Endothelial cell of umbilical vein (primary cell): ENCODE measurements around the gene DOCK1. TPM values are rescaled to one million over a fixed set of nuclear protein-coding genes. Genes with fewer than 3 reads are reported as not detected.

ENCODE experiments used
- BruUV-seq: library from RNA; stranded (reverse); fragments of 400-500 nt; replicated peaks from 2 replicates; lab custom pipeline; 2021; lab: Mats Ljungman, UMichigan
- CTCF ChIA-PET: fragments of 300-600, 350-600 bp; sonication (Branson Sonifier 250); formaldehyde crosslinking; loops from one replicate; lab custom pipeline; 2021; ENCODE audit warnings: antibody characterized with exemption, inconsistent platforms; lab: Charles Lee
- POLR2A ChIA-PET: fragments of 300-600, 350-600 bp; sonication (Branson Sonifier 250); formaldehyde crosslinking; loops from one replicate; lab custom pipeline; 2021; ENCODE audit warnings: antibody characterized with exemption, inconsistent platforms; lab: Charles Lee
- DNase-seq: peaks from one replicate; pipeline ENCODE4 v3.0.0-alpha.2; 2011; ENCODE audit warnings: low read depth, low spot score
- FAIRE-seq: peaks from 2 replicates; lab custom pipeline; 2011; peaks lifted over from hg19 to GRCh38; lab: Jason Lieb, UNC
- H2AFZ ChIP-seq: 2 replicates; pipeline ENCODE4 v1.6.0; 2012; ENCODE audit warnings: low read depth, low read length, control low read depth, inconsistent platforms
- H3K27ac ChIP-seq: 2 replicates; pipeline ENCODE4 v1.5.1; 2011; ENCODE audit warnings: low read depth, mild to moderate bottlenecking, control low read depth, low read length, moderate library complexity; ENCODE audit not compliant: insufficient read depth
- H3K27me3 ChIP-seq, 2 experiments: 2 replicates each; pipeline versions ENCODE4 v1.6.0 to v1.6.1; 2011; ENCODE audit warnings: low read length in 2 of 2, mixed read lengths in 1 of 2; ENCODE audit not compliant: control insufficient read depth in 2 of 2, insufficient read depth in 2 of 2
- H3K36me3 ChIP-seq, 2 experiments: 2 replicates in 1 of 2; 3 replicates in 1 of 2; pipeline ENCODE4 v1.5.1; 2011; ENCODE audit warnings: low read length in 2 of 2, mild to moderate bottlenecking in 1 of 2, moderate library complexity in 1 of 2; ENCODE audit not compliant: control insufficient read depth in 2 of 2, insufficient read depth in 2 of 2; ENCODE audit errors: extremely low read depth in 1 of 2
- H3K4me1 ChIP-seq: 3 replicates; pipeline ENCODE4 v1.5.1; 2011; ENCODE audit warnings: mild to moderate bottlenecking, low read length; ENCODE audit not compliant: control insufficient read depth, insufficient read depth; ENCODE audit errors: extremely low read depth
- H3K4me2 ChIP-seq: 2 replicates; pipeline ENCODE4 v1.6.1; 2011; ENCODE audit warnings: low read length, control low read depth, mixed read lengths; ENCODE audit not compliant: insufficient read depth
- H3K4me3 ChIP-seq, 3 experiments: fragments of 200-600 bp in 1 of 3; sonication (generic), shearing (Covaris generic) in 1 of 3; replicated peaks in 1 of 3; 2 replicates each; pipeline ENCODE4 v1.5.1; 2011 to 2016; ENCODE audit warnings: control low read depth in 3 of 3, low read length in 3 of 3, mild to moderate bottlenecking in 2 of 3, inconsistent platforms in 1 of 3, low read depth in 1 of 3, moderate library complexity in 1 of 3; ENCODE audit not compliant: insufficient read depth in 1 of 3
- H3K79me2 ChIP-seq: 2 replicates; pipeline ENCODE4 v1.6.0; 2012; ENCODE audit warnings: low read length, inconsistent platforms; ENCODE audit not compliant: control insufficient read depth, insufficient read depth
- H3K9ac ChIP-seq: replicated peaks from 2 replicates; pipeline ENCODE3; 2011; ENCODE audit warnings: low read length, control low read depth; ENCODE audit not compliant: insufficient read depth; ENCODE audit errors: extremely low read depth
- H3K9me1 ChIP-seq: replicated peaks from 3 replicates; pipeline ENCODE4 v1.6.0; 2011; ENCODE audit warnings: mild to moderate bottlenecking, low read length; ENCODE audit not compliant: control insufficient read depth, insufficient read depth; ENCODE audit errors: extremely low read depth
- H3K9me3 ChIP-seq: replicated peaks from 2 replicates; pipeline ENCODE4 v1.5.1; 2012; ENCODE audit warnings: low read length, inconsistent platforms; ENCODE audit not compliant: control insufficient read depth, insufficient read depth
- H4K20me1 ChIP-seq: replicated peaks from 2 replicates; pipeline ENCODE3; 2011; ENCODE audit warnings: mild to moderate bottlenecking, low read length; ENCODE audit not compliant: control insufficient read depth, insufficient read depth; ENCODE audit errors: extremely low read depth
- CTCF ChIP-seq, 2 donors: IDR thresholded peaks; 1 replicate in 1 of 2; 2 replicates in 1 of 2; pipeline ENCODE4 v1.5.1; 2011; ENCODE audit warnings: low read length in 2 of 2, mild to moderate bottlenecking in 2 of 2, moderate library complexity in 2 of 2, control low read depth in 1 of 2, inconsistent platforms in 1 of 2, low read depth in 1 of 2; ENCODE audit not compliant: insufficient read depth in 1 of 2; ENCODE audit errors: extremely low read depth in 1 of 2
- EZH2 ChIP-seq: IDR thresholded peaks from 2 replicates; pipeline ENCODE4 v1.6.1; 2012; ENCODE audit warnings: borderline replicate concordance, low read depth, mild to moderate bottlenecking, moderate library complexity, low read length, inconsistent platforms; ENCODE audit not compliant: severe bottlenecking
- FOS ChIP-seq: IDR thresholded peaks from 2 replicates; pipeline ENCODE4 v1.6.1; 2011; ENCODE audit warnings: mild to moderate bottlenecking, low read length, moderate library complexity, borderline replicate concordance; ENCODE audit not compliant: insufficient read depth
- GATA2 ChIP-seq: IDR thresholded peaks from 2 replicates; pipeline ENCODE4 v1.7.0; 2011; ENCODE audit warnings: low read depth, mild to moderate bottlenecking, moderate library complexity, mixed read lengths, low read length; ENCODE audit not compliant: insufficient read length, insufficient read depth
- JUN ChIP-seq: IDR thresholded peaks from 2 replicates; pipeline ENCODE4 v1.6.1; 2011; ENCODE audit warnings: borderline replicate concordance, low read depth; ENCODE audit not compliant: insufficient read length, insufficient read depth
- MAX ChIP-seq: IDR thresholded peaks from 2 replicates; pipeline ENCODE4 v1.6.1; 2011; ENCODE audit not compliant: insufficient read depth, insufficient read length
- MYC ChIP-seq: IDR thresholded peaks from one replicate; pipeline ENCODE4 v1.6.1; 2011; ENCODE audit warnings: mild to moderate bottlenecking, low read depth, low read length
- POLR2A ChIP-seq: IDR thresholded peaks from 2 replicates; pipeline ENCODE4 v1.6.1; 2012; ENCODE audit warnings: low read depth, mild to moderate bottlenecking, control low read depth, low read length
- POLR2AphosphoS5 ChIP-seq: IDR thresholded peaks from 2 replicates; pipeline ENCODE4 v1.6.1; 2012; ENCODE audit warnings: low read depth, mild to moderate bottlenecking, control low read depth, low read length, moderate library complexity; ENCODE audit not compliant: insufficient read depth
- dilution Hi-C: fragments of 300-500 bp; cut with MboI; formaldehyde crosslinking; loops from one replicate; pipeline ENCODE4 v1.15.0; 2019; ENCODE audit warnings: low sequenced_read_pairs; ENCODE audit not compliant: extremely low pct_ligation_motif_present
- intact Hi-C: fragments of 100-400 bp; cut with micrococcal nuclease; formaldehyde crosslinking; loops from one replicate; pipeline ENCODE4 v1.10.0; 2022
- polyA plus RNA-seq, 4 experiments: library from polyadenylated mRNA; depleted of rRNA in 3 of 4; stranded (reverse) in 3 of 4; unstranded in 1 of 4; fragments of >200 nt; gene quantifications; 2 replicates each; pipeline versions ENCODE4 v1.2.1 to v1.2.3, GENCODE V29; 2011 to 2012; ENCODE audit warnings: missing spikeins in 1 of 4
- total RNA-seq: library from RNA; stranded (reverse); gene quantifications from 2 replicates; pipeline ENCODE4 v1.2.3, GENCODE V29; 2021

Gene DOCK1
- total and polyA plus RNA-seq, 2 donors (not counting 3 experiments of a cell fraction or from before 2014, with no cell fraction given): 22.5 to 83.1 TPM

- dilution Hi-C loops: no loop called here
- CTCF ChIA-PET: interaction anchor here (0.7 to 1.5 kb wide), 2 partner anchors 14 to 82 kb away, joined by 3 read pairs; no protein-coding TSS in a partner anchor
Observed at GRCh38 chr10:127278001-127278400, 372.8 kb downstream of the DOCK1 start.

More at GRCh38 chr10:127278001-127278400, 372.8 kb downstream of the DOCK1 start:
- Histone ChIP-seq H3K9me3 (no peaks in the 10 kb centered on the region), H3K9me1 (no peaks in the 10 kb centered on the region), H3K27ac (no peak overlapping the region), H2AFZ (no peak overlapping the region), H4K20me1 (no peaks in the 10 kb centered on the region), H3K27me3 (no peaks in the 10 kb centered on the region), H3K36me3 (peaks cover 0 to 2% of the 10 kb centered on the region in 2 experiments), H3K4me2 (no peak overlapping the region), H3K79me2 (no peaks in the 10 kb centered on the region), H3K4me1 (no peaks in the 10 kb centered on the region), H3K9ac (no peak overlapping the region), H3K4me3 (no peak overlapping the region)
- POLR2A ChIA-PET: interaction anchor here (0.5 kb wide), 1 partner anchor 353 kb away, joined by 8 read pairs; no protein-coding TSS in a partner anchor
- FAIRE-seq (no peak), DNase-seq (peak; percentile 60)
- BruUV-seq: no TSS peak
- no peak for TF ChIP-seq CTCF (IDR thresholded peaks at IDR 0.05; ENCODE audit: extremely low read depth in 1 of 2, insufficient read depth in 1 of 2, low read depth in 1 of 2, low read length in 2 of 2)
- TF ChIP-seq MAX: no peak
- TF ChIP-seq POLR2A: no peak
- no peak for TF ChIP-seq MYC
- TF ChIP-seq POLR2AphosphoS5: no peak
- TF ChIP-seq FOS: no peak
- no peak for TF ChIP-seq EZH2
- no peak for TF ChIP-seq JUN
- no peak for TF ChIP-seq GATA2
- intact Hi-C loops: no loop called here
